B cell (primary cell): ENCODE results near the gene TLE5. TPM values are rescaled to one million over a fixed set of nuclear protein-coding genes. Genes with fewer than 3 reads are reported as not detected.

Source experiments
- ATAC-seq: fragments of 200-7000 bp; cut with Tn5 transposase; one replicate; pipeline ENCODE4 v1.10.0; 2021; ENCODE audit warnings: low read depth, mild to moderate bottlenecking, moderate number of reproducible peaks, moderate library complexity
- CTCF ChIA-PET: fragments of 350-600 bp; sonication (Branson Sonifier 250); formaldehyde crosslinking; loops from one replicate; lab custom pipeline; 2021; ENCODE audit warnings: antibody characterized with exemption, inconsistent platforms; lab: Charles Lee
- POLR2A ChIA-PET: fragments of 350-600 bp; sonication (Branson Sonifier 250); formaldehyde crosslinking; loops from one replicate; lab custom pipeline; 2021; ENCODE audit warnings: antibody characterized with exemption; lab: Charles Lee
- DNase-seq: peaks from one replicate; pipeline ENCODE4 v3.0.0; 2013
- H2AFZ ChIP-seq: 2 replicates; pipeline ENCODE4 v1.6.1; 2012; ENCODE audit warnings: mild to moderate bottlenecking, low read depth, low read length; ENCODE audit not compliant: insufficient read depth, poor library complexity, severe bottlenecking
- H3K27ac ChIP-seq, 2 donors: 1 replicate in 1 of 2; 2 replicates in 1 of 2; pipeline ENCODE4 v1.5.1; 2012 to 2013; ENCODE audit warnings: low read length in 2 of 2, mild to moderate bottlenecking in 2 of 2, moderate library complexity in 1 of 2
- H3K27me3 ChIP-seq, 4 experiments: fragments of 200-600 bp in 1 of 4; sonication (generic) in 1 of 4; replicated peaks in 1 of 4; 1 replicate in 2 of 4; 2 replicates in 2 of 4; pipeline versions ENCODE4 v1.6.1 to v1.7.0; 2013 to 2016; ENCODE audit warnings: low read length in 3 of 4, mild to moderate bottlenecking in 2 of 4, mixed read lengths in 1 of 4, moderate library complexity in 1 of 4; ENCODE audit not compliant: insufficient read depth in 4 of 4, control insufficient read depth in 3 of 4; ENCODE audit errors: control extremely low read depth in 1 of 4
- H3K36me3 ChIP-seq, 2 experiments: replicated peaks in 1 of 2; 1 replicate in 1 of 2; 2 replicates in 1 of 2; pipeline versions ENCODE4 v1.6.1 to v1.7.1; 2013; ENCODE audit warnings: low read length in 1 of 2; ENCODE audit not compliant: insufficient read depth in 2 of 2, control insufficient read depth in 1 of 2; ENCODE audit errors: control extremely low read depth in 1 of 2, extremely low read depth in 1 of 2
- H3K4me1 ChIP-seq, 2 donors: fragments of 200-600 bp in 1 of 2; sonication (generic) in 1 of 2; 1 replicate in 1 of 2; 2 replicates in 1 of 2; pipeline versions ENCODE4 v1.5.1 to v1.6.1; 2013 to 2017; ENCODE audit warnings: low read length in 2 of 2; ENCODE audit not compliant: control insufficient read depth in 2 of 2, insufficient read depth in 2 of 2
- H3K4me2 ChIP-seq: replicated peaks from 2 replicates; pipeline ENCODE3; 2012; ENCODE audit warnings: mild to moderate bottlenecking, low read depth, low read length; ENCODE audit not compliant: poor library complexity, severe bottlenecking
- H3K4me3 ChIP-seq, 5 experiments: fragments of 200-600 bp in 1 of 5; sonication (generic) in 1 of 5; 1 replicate in 3 of 5; 2 replicates in 2 of 5; pipeline versions ENCODE4 v1.5.1 to v1.7.0; 2011 to 2016; ENCODE audit warnings: low read length in 4 of 5, mild to moderate bottlenecking in 4 of 5, low read depth in 2 of 5, control low read depth in 1 of 5, moderate library complexity in 1 of 5; ENCODE audit not compliant: insufficient read depth in 1 of 5; ENCODE audit errors: control extremely low read depth in 1 of 5, extremely low read depth in 1 of 5
- H3K79me2 ChIP-seq: fragments of 200-600 bp; sonication (generic); one replicate; pipeline ENCODE4 v1.6.0; 2016; ENCODE audit warnings: low read length; ENCODE audit not compliant: control insufficient read depth, insufficient read depth
- H3K9ac ChIP-seq: fragments of 200-600 bp; sonication (generic); 2 replicates; pipeline ENCODE4 v1.6.1; 2017; ENCODE audit warnings: mild to moderate bottlenecking, low read length, moderate library complexity
- H3K9me3 ChIP-seq, 3 donors: one replicate each; pipeline versions ENCODE4 v1.6.1 to v1.7.1; 2013; ENCODE audit warnings: low read length in 2 of 3; ENCODE audit not compliant: control insufficient read depth in 2 of 3, insufficient read depth in 1 of 3; ENCODE audit errors: control extremely low read depth in 1 of 3
- H4K20me1 ChIP-seq: 2 replicates; pipeline ENCODE4 v1.6.0; 2012; ENCODE audit warnings: mild to moderate bottlenecking, low read length; ENCODE audit not compliant: insufficient read depth, control insufficient read depth, poor library complexity, severe bottlenecking
- H3K27ac Mint-ChIP-seq: one replicate; pipeline ENCODE4 v1.8.0; 2021; ENCODE audit warnings: mixed read lengths
- H3K27me3 Mint-ChIP-seq: one replicate; pipeline ENCODE4 v1.8.0; 2021; ENCODE audit warnings: mixed read lengths
- H3K4me1 Mint-ChIP-seq: one replicate; pipeline ENCODE4 v1.8.0; 2021; ENCODE audit warnings: mixed read lengths
- H3K4me3 Mint-ChIP-seq: one replicate; pipeline ENCODE4 v1.8.0; 2021; ENCODE audit warnings: mixed read lengths
- H3K9me3 Mint-ChIP-seq: one replicate; pipeline ENCODE4 v1.8.0; 2022; ENCODE audit warnings: mixed read lengths; ENCODE audit not compliant: insufficient read depth
- CTCF ChIP-seq: fragments of 200-600 bp; IDR thresholded peaks from one replicate; pipeline ENCODE4 v1.8.0; 2022; ENCODE audit warnings: antibody characterized with exemption, mild to moderate bottlenecking
- EZH2 ChIP-seq: IDR thresholded peaks from 2 replicates; pipeline ENCODE4 v1.6.1; 2012; ENCODE audit warnings: borderline replicate concordance, low read depth, mild to moderate bottlenecking, moderate library complexity, low read length; ENCODE audit not compliant: insufficient read depth, poor library complexity, severe bottlenecking
- WGBS: methylation state at CpG from one replicate; pipeline ENCODE4 v1.1.5; 2013; ENCODE audit warnings: missing lambda C conversion rate; ENCODE audit not compliant: insufficient coverage; 5-methylcytosine and 5-hydroxymethylcytosine counted together
- intact Hi-C: fragments of 100-400 bp; cut with micrococcal nuclease; formaldehyde crosslinking; loops from one replicate; pipeline ENCODE4 v1.10.0; 2022
- polyA plus RNA-seq: library from polyadenylated mRNA; depleted of rRNA; stranded (reverse); fragments of >200 nt; gene quantifications from 2 replicates; pipeline ENCODE4 v1.2.3, GENCODE V29; 2012
- total RNA-seq, 2 donors: library from RNA; stranded (reverse); fragments of 120-200 nt in 1 of 2; gene quantifications; 1 replicate in 1 of 2; 2 replicates in 1 of 2; pipeline versions ENCODE4 v1.2.3 to v1.2.4, GENCODE V29; 2013 to 2022

The TLE5 gene
- total and polyA plus RNA-seq, 2 donors (not counting 1 experiment from before 2014, with no cell fraction given): 697 to 1,132 TPM

GRCh38 chr19:3054265-3054971, 7.9 kb downstream of the TLE5 start:
- Histone ChIP-seq H4K20me1 (peaks cover 72% of the 10 kb centered on the region), H3K27me3 (no peaks in the 10 kb centered on the region), H2AFZ (no peak overlapping the region), H3K9ac (no peak overlapping the region), H3K79me2 (peaks cover 19% of the 10 kb centered on the region), H3K4me1 (peaks cover 0 to 20% of the 10 kb centered on the region in 2 donors), H3K36me3 (peaks cover 6 to 68% of the 10 kb centered on the region in 2 experiments), H3K9me3 (no peaks in the 10 kb centered on the region), H3K4me3 (no peak overlapping the region), H3K27ac (no peak overlapping the region), H3K4me2 (no peak overlapping the region)
- DNase-seq: no peak
- Mint-ChIP-seq H3K27ac (peak overlapping the region; percentile 65), H3K4me3 (no peak overlapping the region), H3K4me1 (peaks cover 19% of the 10 kb centered on the region), H3K27me3 (no peaks in the 10 kb centered on the region), H3K9me3 (no peaks in the 10 kb centered on the region)
- POLR2A ChIA-PET: interaction anchor here (0.5 to 1.7 kb wide), 4 partner anchors 11 to 89 kb away, joined by 3 to 11 read pairs (median 5); partner anchors contain the start of gene TLE6
- 100% methylated on average over 2 of the region's 4 CpGs for WGBS
- CTCF ChIA-PET: interaction anchor here (0.9 to 2.5 kb wide), 4 partner anchors 12 to 22 kb away, joined by 3 to 8 read pairs (median 5); no protein-coding TSS in a partner anchor
- no peak for TF ChIP-seq CTCF
- no peak for TF ChIP-seq EZH2
- intact Hi-C loops: no loop called here
- no peak for ATAC-seq

- Histone ChIP-seq H3K4me1 (peaks cover 0 to 13% of the 10 kb centered on the region in 2 donors), H3K36me3 (peaks cover 6 to 62% of the 10 kb centered on the region in 2 experiments), H3K9me3 (no peaks in the 10 kb centered on the region), H3K79me2 (peaks cover 15% of the 10 kb centered on the region), H3K9ac (no peak overlapping the region), H3K27ac (no peak overlapping the region), H3K4me3 (no peak overlapping the region), H2AFZ (no peak overlapping the region), H3K4me2 (no peak overlapping the region), H4K20me1 (peaks cover 66% of the 10 kb centered on the region), H3K27me3 (no peaks in the 10 kb centered on the region)
- DNase-seq: no peak
- Mint-ChIP-seq H3K9me3 (no peaks in the 10 kb centered on the region), H3K27me3 (no peaks in the 10 kb centered on the region), H3K27ac (no peak overlapping the region), H3K4me3 (no peak overlapping the region), H3K4me1 (peaks cover 22% of the 10 kb centered on the region)
- WGBS: 95% methylated on average over 19 of the region's 21 CpGs
- ATAC-seq: no peak
- intact Hi-C loops: no loop called here
- ChIA-PET CTCF (interaction anchor here (0.9 to 2.5 kb wide), 5 partner anchors 10 to 51 kb away, joined by 3 to 8 read pairs (median 6); no protein-coding TSS in a partner anchor), POLR2A (interaction anchor here (0.5 to 2.8 kb wide), 7 partner anchors 11 to 89 kb away, joined by 3 to 13 read pairs (median 5); partner anchors contain the start of gene TLE6)
- TF ChIP-seq EZH2 (no peak), CTCF (no peak)
These were observed 8.5 kb downstream of the TLE5 start for GRCh38 chr19:3053780-3054179.
